Right ventricle myocardium superior (tissue), 1 donor: ENCODE measurements around the gene PCSK4. TPM values are rescaled to one million over a fixed set of nuclear protein-coding genes. Genes with fewer than 3 reads are reported as not detected.

Source experiments
- ATAC-seq: fragments of 200-7000 bp; cut with Tn5 transposase; one replicate; pipeline ENCODE4 v1.9.1; 2020; ENCODE audit warnings: mild to moderate bottlenecking; ENCODE audit not compliant: poor library complexity
- DNase-seq: peaks from one replicate; pipeline ENCODE4 v3.0.0-alpha.2; 2020
- intact Hi-C: fragments of 100-400 bp; cut with DNase I; formaldehyde crosslinking; loops from one replicate; pipeline ENCODE4 v1.11.2; 2022
- total RNA-seq: library from RNA; stranded (reverse); fragmentation: NEBNext Ultra II Directional; extraction: Animal tissue kit (Norgen Biotek cat#: 25700); gene quantifications from one replicate; pipeline ENCODE4 v1.2.1, GENCODE V29; 2021
- donor health status: DM: no; HTN: yes; CAD: no; lungs with severe emphysema.

Gene PCSK4
- total RNA-seq, 1 donor from 2014 or later, result 1.4 TPM

DNA sequence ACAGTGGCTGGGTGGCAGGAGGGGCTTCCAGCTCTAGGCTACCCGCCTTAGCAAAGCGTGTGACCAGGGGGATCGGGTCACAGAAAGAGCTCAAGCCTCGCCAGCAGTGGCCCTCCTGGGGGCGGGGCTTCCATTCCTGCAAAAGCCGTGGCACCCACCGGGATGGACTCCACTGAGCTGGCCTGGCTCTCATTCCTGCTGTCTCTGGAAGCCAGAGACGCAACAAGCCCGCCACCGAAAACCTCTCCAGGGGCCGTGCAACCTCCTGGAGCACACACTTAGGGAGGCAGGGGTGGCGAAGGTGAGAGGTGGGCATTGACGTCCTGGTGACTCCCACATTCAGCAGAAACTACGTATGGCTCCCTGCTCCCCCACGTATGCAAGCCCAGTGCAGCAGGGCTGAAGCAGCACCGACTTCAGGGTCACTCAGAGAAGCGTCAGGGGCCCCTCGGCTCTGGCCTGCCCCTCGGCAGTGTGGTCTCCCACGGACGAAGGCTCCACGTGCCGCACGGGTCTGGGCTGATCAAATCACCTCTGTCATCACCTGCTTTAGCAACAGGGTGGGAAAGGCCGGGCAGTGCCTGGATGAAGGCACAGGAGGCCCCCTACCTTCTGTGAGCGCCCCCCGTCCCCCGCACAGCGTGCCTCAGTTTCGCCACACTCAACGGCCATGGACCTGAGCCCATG lies 14.3 kb downstream of the PCSK4 start:
- intact Hi-C loops, result no loop called here
- ATAC-seq (no peak), DNase-seq (no peak)

- DNase-seq (no peak), ATAC-seq (no peak)
- intact Hi-C loops, result no loop called here
Measured at GRCh38 chr19:1474765-1475351, 15.3 kb downstream of the PCSK4 start.

DNA sequence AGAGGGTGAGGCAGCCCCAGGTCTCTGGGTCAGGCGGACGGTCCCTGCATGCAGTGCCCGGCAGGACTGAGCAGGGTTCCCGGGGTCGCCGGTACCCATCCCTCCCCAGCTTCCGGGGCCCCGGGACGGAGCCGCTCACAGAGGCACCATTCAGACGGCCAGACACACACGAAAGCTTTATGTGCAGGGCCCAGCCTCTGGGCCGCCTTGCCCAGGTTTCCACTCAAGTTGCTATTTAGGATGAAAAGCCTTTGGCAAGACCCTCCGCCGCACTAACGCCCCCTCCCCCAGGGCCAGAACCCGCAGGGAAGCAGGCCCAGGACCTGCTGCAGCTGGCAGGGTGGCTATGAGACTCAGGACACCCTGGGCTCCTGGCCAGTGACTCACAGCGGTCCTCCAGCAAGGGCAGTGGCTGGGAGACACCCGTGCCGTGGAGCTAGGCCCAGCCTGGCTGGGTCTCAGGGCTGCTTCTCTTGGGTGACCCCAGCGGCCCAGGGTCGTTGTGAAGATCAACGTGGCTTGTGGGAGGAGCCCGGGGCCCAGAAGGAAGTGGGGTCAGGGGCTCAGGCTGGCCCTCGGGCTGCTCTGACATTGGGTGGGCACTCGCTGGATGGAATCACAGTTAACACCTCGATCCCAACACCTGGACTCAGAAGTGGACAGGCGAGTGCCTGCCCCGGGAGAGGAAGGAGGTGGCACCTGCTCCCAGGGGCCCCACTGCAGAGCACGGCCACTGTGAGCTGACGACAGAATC lies 16.0 kb downstream of the PCSK4 start:
- DNase-seq (peak; percentile 71), ATAC-seq (peak; percentile 23)
- intact Hi-C loops, result no loop called here

DNA sequence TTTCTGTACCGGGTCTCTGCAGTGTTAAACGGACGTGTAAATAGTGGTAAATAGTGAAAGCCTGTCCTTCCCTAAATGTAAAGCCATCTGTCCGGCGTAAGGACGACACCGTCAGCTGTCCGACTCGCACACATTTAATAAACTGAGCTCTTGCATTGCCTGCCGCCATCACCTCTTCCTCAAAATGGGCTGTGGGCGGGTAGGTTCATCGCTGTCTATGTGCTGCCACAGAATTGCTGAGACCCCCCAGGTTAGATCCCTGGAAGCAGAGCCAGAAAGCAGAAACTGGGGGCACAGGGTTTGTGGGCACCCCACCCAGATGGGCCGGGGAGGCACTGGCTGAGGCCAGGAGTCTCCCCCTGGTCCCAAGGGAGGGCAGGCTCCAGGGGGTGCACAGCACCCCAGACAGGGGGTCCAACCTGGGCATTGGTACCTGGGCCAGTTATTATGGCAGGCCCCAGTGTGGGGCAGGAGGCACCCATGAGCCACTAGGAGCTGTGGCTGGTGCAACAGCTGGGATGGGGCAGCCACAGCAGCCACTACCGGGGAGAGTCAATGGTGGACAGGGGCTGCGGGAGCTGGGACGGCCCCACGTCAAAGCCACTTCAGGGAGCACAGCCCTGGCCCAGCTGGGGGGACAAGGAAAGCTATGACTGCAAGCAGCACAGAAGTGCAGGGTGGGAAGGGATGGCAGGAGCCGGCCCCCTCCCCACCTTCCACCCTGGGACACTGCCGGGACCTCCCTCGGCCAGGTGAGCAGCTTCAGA lies 16.9 kb downstream of the PCSK4 start:
- intact Hi-C loops, result no loop called here
- ATAC-seq (no peak), DNase-seq (no peak)

- DNase-seq (no peak), ATAC-seq (no peak)
- intact Hi-C loops, result no loop called here
Measured at GRCh38 chr19:1472231-1473084, 17.7 kb downstream of the PCSK4 start.

GRCh38 chr19:1471515-1472160 lies 18.5 kb downstream of the PCSK4 start:
- DNase-seq (no peak), ATAC-seq (no peak)
- intact Hi-C loops, result no loop called here

DNA sequence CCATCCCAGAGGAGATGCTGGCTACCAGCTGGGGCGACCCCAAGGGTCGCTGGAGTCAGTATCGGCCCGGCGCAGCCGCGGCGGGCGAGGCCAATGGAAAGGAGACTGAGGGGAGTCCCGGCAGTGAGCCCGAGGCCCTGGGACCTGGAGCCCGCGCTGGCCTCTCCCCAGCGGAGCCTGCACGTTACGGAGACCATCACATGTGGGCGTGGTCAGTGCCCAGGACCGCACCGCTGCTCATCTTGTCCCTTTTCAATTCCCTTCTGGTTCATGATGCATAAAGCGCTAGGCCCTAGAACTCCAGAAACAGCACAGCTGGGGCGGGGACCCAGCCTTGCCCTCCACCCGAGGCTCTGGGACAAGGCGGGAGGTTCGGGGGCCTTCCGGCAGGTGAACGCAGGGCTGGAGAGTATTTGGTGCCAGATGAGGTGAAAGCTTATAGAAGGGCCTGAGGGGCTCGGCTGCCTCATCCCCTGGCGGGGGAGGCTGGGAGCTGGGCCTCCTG lies 19.1 kb downstream of the PCSK4 start:
- intact Hi-C loops, result no loop called here
- ATAC-seq (peak; percentile 11), DNase-seq (no peak)

- intact Hi-C loops, result no loop called here
- peak; percentile 43 for ATAC-seq
- DNase-seq, result no peak
Measured at GRCh38 chr19:1470305-1471009, 19.7 kb downstream of the PCSK4 start.

- ATAC-seq, result peak; percentile 4
- intact Hi-C loops, result no loop called here
- DNase-seq, result no peak
Measured at GRCh38 chr19:1470055-1470304, 20.2 kb downstream of the PCSK4 start.

DNA sequence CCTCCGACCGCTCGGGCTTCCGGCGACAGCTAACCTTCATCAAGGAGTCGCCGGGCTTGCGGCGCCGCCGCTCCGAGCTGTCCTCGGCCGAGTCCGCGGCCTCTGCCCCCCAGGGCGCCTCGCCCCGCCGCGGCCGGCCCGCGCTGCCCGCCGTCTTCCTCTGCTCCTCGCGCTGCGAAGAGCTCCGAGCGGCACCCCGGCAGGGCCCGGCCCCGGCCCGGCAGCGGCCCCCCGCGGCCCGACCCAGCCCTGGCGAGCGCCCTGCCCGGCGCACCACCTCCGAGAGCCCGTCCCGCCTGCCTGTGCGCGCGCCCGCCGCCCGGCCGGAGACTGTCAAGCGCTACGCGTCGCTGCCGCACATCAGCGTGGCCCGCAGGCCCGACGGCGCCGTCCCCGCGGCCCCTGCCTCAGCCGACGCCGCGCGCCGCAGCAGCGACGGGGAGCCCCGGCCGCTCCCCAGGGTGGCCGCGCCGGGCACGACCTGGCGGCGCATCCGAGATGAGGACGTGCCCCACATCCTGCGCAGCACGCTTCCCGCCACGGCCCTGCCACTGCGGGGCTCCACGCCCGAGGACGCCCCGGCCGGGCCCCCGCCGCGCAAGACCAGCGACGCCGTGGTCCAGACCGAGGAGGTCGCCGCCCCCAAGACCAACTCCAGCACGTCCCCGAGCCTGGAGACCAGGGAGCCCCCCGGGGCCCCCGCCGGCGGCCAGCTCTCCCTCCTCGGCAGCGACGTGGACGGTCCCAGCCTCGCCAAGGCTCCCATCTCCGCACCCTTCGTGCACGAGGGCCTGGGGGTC lies 20.7 kb downstream of the PCSK4 start:
- ATAC-seq (no peak), DNase-seq (no peak)
- intact Hi-C loops, result no loop called here

DNA sequence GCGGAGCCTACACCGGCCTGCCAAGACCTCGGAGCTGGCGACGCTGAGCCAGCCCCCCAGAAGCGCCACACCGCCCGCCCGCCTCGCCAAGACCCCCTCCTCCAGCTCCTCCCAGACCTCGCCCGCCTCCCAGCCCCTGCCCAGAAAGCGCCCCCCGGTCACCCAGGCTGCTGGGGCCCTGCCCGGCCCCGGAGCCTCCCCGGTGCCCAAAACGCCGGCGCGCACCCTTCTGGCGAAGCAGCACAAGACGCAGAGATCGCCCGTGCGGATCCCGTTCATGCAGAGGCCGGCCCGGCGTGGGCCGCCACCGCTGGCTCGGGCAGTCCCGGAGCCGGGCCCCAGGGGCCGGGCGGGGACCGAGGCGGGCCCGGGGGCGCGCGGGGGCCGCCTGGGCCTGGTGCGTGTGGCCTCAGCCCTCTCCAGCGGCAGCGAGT lies 21.3 kb downstream of the PCSK4 start:
- no peak for DNase-seq
- intact Hi-C loops, result no loop called here
- ATAC-seq, result no peak

DNA sequence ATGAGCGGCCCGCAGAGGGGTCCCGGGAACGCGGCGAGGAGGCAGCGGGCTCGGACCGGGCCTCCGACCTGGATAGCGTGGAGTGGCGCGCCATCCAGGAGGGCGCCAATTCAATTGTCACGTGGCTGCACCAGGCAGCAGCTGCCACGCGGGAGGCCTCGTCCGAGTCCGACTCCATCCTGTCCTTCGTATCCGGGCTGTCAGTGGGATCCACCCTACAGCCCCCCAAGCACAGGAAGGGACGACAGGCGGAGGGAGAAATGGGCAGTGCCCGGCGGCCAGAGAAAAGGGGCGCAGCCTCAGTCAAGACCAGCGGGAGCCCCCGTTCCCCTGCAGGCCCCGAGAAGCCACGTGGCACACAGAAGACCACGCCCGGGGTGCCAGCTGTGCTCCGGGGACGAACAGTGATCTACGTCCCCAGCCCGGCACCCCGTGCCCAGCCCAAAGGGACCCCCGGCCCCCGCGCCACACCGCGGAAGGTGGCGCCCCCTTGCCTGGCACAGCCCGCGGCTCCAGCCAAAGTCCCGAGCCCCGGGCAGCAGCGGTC lies 21.8 kb downstream of the PCSK4 start:
- DNase-seq, result no peak
- no peak for ATAC-seq
- intact Hi-C loops, result no loop called here

- intact Hi-C loops, result no loop called here
- no peak for ATAC-seq
- DNase-seq, result no peak
Measured at GRCh38 chr19:1467490-1468273, 22.5 kb downstream of the PCSK4 start.

DNA sequence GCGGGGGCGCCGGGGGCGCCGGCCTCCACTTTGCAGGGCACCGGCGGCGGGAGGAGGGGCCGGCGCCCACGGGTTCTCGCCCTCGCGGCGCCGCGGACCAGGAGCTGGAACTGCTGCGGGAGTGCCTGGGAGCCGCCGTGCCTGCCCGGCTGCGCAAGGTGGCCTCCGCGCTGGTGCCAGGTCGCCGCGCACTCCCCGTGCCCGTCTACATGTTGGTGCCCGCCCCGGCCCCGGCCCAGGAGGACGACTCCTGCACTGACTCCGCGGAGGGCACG lies 23.0 kb downstream of the PCSK4 start:
- DNase-seq (no peak), ATAC-seq (no peak)
- intact Hi-C loops, result no loop called here

GRCh38 chr19:1466461-1467214 lies 23.5 kb downstream of the PCSK4 start:
- ATAC-seq (no peak), DNase-seq (no peak)
- intact Hi-C loops, result no loop called here
